GM23338 (cell line): Measurements from ENCODE around the gene NAPA. TPM values are rescaled to one million over a fixed set of nuclear protein-coding genes. Genes with fewer than 3 reads are reported as not detected.

ENCODE experiments used
- ATAC-seq: fragments of 200-7000 bp; cut with Tn5 transposase; 3 replicates; pipeline ENCODE4 v1.9.1; 2020
- DNase-seq: peaks from one replicate; pipeline ENCODE4 v3.0.0-alpha.2; 2015; ENCODE audit warnings: low spot score
- H2AFZ ChIP-seq: fragments of 200-600 bp; sonication (generic); 2 replicates; pipeline ENCODE4 v1.8.0; 2016; ENCODE audit warnings: antibody characterized with exemption, mild to moderate bottlenecking, moderate library complexity
- H3F3A ChIP-seq: fragments of 200-600 bp; sonication (generic); replicated peaks from 2 replicates; pipeline ENCODE4 v1.8.0; 2017; ENCODE audit warnings: antibody characterized with exemption, mixed run types, low read depth
- H3K27ac ChIP-seq: fragments of 200-600 bp; sonication (generic); 2 replicates; pipeline ENCODE4 v1.6.1; 2016; ENCODE audit warnings: low read depth
- H3K27me3 ChIP-seq: fragments of 200-600 bp; sonication (generic); 2 replicates; pipeline ENCODE4 v1.8.0; 2016; ENCODE audit warnings: mild to moderate bottlenecking, mixed run types, moderate library complexity; ENCODE audit not compliant: insufficient read depth
- H3K36me3 ChIP-seq: fragments of 200-600 bp; sonication (generic); 2 replicates; pipeline ENCODE4 v1.8.0; 2016; ENCODE audit warnings: mild to moderate bottlenecking; ENCODE audit not compliant: insufficient read depth
- H3K4me1 ChIP-seq: fragments of 200-600 bp; sonication (generic); 2 replicates; pipeline ENCODE4 v1.8.0; 2016; ENCODE audit warnings: mild to moderate bottlenecking, moderate library complexity; ENCODE audit not compliant: insufficient read depth
- H3K4me2 ChIP-seq: fragments of 200-600 bp; sonication (generic); 2 replicates; pipeline ENCODE4 v1.7.1; 2017; ENCODE audit warnings: mixed run types
- H3K4me3 ChIP-seq: fragments of 200-600 bp; sonication (generic); 2 replicates; pipeline ENCODE4 v1.6.1; 2016; ENCODE audit warnings: mixed run types
- H3K79me2 ChIP-seq: fragments of 200-600 bp; sonication (generic); replicated peaks from 2 replicates; pipeline ENCODE4 v1.8.0; 2017; ENCODE audit warnings: mild to moderate bottlenecking; ENCODE audit not compliant: insufficient read depth
- H3K9me2 ChIP-seq: fragments of 200-600 bp; sonication (generic); 2 replicates; pipeline ENCODE4 v1.8.0; 2017; ENCODE audit not compliant: insufficient read depth
- H4K20me1 ChIP-seq: fragments of 200-600 bp; sonication (generic); replicated peaks from 2 replicates; pipeline ENCODE4 v1.8.0; 2017; ENCODE audit warnings: mild to moderate bottlenecking; ENCODE audit not compliant: insufficient read depth
- H3K27ac Mint-ChIP-seq: 2 replicates; pipeline ENCODE4 v1.8.0; 2020; ENCODE audit warnings: inconsistent platforms, mild to moderate bottlenecking, moderate library complexity, mixed read lengths
- H3K27me3 Mint-ChIP-seq: 3 replicates; pipeline ENCODE4 v1.8.0; 2022; ENCODE audit warnings: low read depth, mild to moderate bottlenecking, moderate library complexity, mixed read lengths, inconsistent platforms; ENCODE audit not compliant: insufficient read depth, poor library complexity
- H3K36me3 Mint-ChIP-seq: 3 replicates; pipeline ENCODE4 v1.8.0; 2021; ENCODE audit warnings: low read depth, mild to moderate bottlenecking, inconsistent platforms, moderate library complexity, mixed read lengths
- H3K4me1 Mint-ChIP-seq: 3 replicates; pipeline ENCODE4 v1.8.0; 2020; ENCODE audit warnings: mild to moderate bottlenecking, inconsistent platforms, mixed read lengths
- H3K4me3 Mint-ChIP-seq: 3 replicates; pipeline ENCODE4 v1.8.0; 2021; ENCODE audit warnings: moderate library complexity, mild to moderate bottlenecking, inconsistent platforms, mixed read lengths
- H3K9me3 Mint-ChIP-seq: 3 replicates; pipeline ENCODE4 v1.8.0; 2020; ENCODE audit warnings: moderate library complexity, mild to moderate bottlenecking, inconsistent platforms, mixed read lengths
- CREB1 ChIP-seq: fragments of 250-450 bp; sonication (Bioruptor Pico); IDR thresholded peaks from 2 replicates; pipeline ENCODE4 v1.5.0; 2020; ENCODE audit warnings: low read depth, mild to moderate bottlenecking, moderate library complexity
- EZH2 ChIP-seq: fragments of 200-600 bp; sonication (generic); IDR thresholded peaks from one replicate; pipeline ENCODE4 v1.8.0; 2017; ENCODE audit warnings: antibody characterized with exemption, mild to moderate bottlenecking, low read depth; ENCODE audit not compliant: unreplicated experiment
- EZH2phosphoT487 ChIP-seq: fragments of 200-600 bp; sonication (generic); IDR thresholded peaks from one replicate; pipeline ENCODE4 v1.8.1; 2018; ENCODE audit warnings: antibody characterized with exemption; ENCODE audit not compliant: unreplicated experiment
- JUNB ChIP-seq: IDR thresholded peaks from one replicate; pipeline ENCODE4 v1.6.1; 2016; ENCODE audit warnings: antibody characterized with exemption; ENCODE audit not compliant: unreplicated experiment
- NANOG ChIP-seq: IDR thresholded peaks from 2 replicates; pipeline ENCODE4 v1.6.1; 2016; ENCODE audit warnings: antibody characterized with exemption, borderline replicate concordance
- POLR2AphosphoS5 ChIP-seq: IDR thresholded peaks from 2 replicates; pipeline ENCODE4 v1.6.1; 2016; ENCODE audit warnings: antibody characterized with exemption, low read depth
- STAT1 ChIP-seq: IDR thresholded peaks from one replicate; pipeline ENCODE4 v1.6.1; 2016; ENCODE audit warnings: antibody characterized with exemption; ENCODE audit not compliant: unreplicated experiment
- ZNF114 ChIP-seq: fragments of 250-450 bp; sonication (Bioruptor Pico); IDR thresholded peaks from 2 replicates; pipeline ENCODE4 v1.5.0; 2020; ENCODE audit warnings: mild to moderate bottlenecking, moderate library complexity
- ZNF331 ChIP-seq: fragments of 250-450 bp; sonication (Bioruptor Pico); IDR thresholded peaks from 2 replicates; pipeline ENCODE4 v1.5.0; 2020; ENCODE audit warnings: low read depth, mild to moderate bottlenecking, moderate library complexity
- ZNF462 ChIP-seq: fragments of 250-450 bp; sonication (Bioruptor Pico); IDR thresholded peaks from 2 replicates; pipeline ENCODE4 v1.5.0; 2020; ENCODE audit warnings: mild to moderate bottlenecking, moderate library complexity
- polyA plus RNA-seq: library from polyadenylated mRNA; unstranded; fragments of >200 nt; fragmentation: Nextera tagmentation; extraction: Ambion mirVana; gene quantifications from 2 replicates; pipeline ENCODE4 v1.2.1, GENCODE V29; 2016
- total RNA-seq: library from RNA; depleted of rRNA; stranded (reverse); fragments of >200 nt; shearing (Covaris generic); gene quantifications from 2 replicates; pipeline ENCODE4 v1.2.3, GENCODE V29; 2014
- TF ChIP-seq, protein P1 (sequence below), 2 experiments: fragments of 200-600 bp in 1 of 2; sonication (generic) in 1 of 2; conservative IDR thresholded peaks; 2 replicates each; pipeline versions ENCODE4 v1.5.1 to v1.6.1; 2016 to 2017; ENCODE audit warnings: antibody characterized with exemption in 2 of 2, low read depth in 2 of 2, mild to moderate bottlenecking in 2 of 2, moderate library complexity in 1 of 2
- TF ChIP-seq, protein P2 (sequence below): IDR thresholded peaks from 2 replicates; pipeline ENCODE4 v1.6.1; 2016; ENCODE audit warnings: antibody characterized with exemption
- TF ChIP-seq, protein P3 (sequence below): IDR thresholded peaks from one replicate; pipeline ENCODE4 v1.6.1; 2018; ENCODE audit warnings: antibody characterized with exemption; ENCODE audit not compliant: unreplicated experiment

The NAPA gene
- total and polyA plus RNA-seq, 2 experiments from 2014 or later, result 52.0 to 72.1 TPM

GRCh38 chr19:47479701-47480503 is 35.0 kb downstream of the NAPA start:
- TF ChIP-seq ZNF331 (CRISPR knock-in tag), result no peak
- TF ChIP-seq STAT1, result no peak
- TF ChIP-seq JUNB, result no peak
- TF ChIP-seq, protein P1, sequence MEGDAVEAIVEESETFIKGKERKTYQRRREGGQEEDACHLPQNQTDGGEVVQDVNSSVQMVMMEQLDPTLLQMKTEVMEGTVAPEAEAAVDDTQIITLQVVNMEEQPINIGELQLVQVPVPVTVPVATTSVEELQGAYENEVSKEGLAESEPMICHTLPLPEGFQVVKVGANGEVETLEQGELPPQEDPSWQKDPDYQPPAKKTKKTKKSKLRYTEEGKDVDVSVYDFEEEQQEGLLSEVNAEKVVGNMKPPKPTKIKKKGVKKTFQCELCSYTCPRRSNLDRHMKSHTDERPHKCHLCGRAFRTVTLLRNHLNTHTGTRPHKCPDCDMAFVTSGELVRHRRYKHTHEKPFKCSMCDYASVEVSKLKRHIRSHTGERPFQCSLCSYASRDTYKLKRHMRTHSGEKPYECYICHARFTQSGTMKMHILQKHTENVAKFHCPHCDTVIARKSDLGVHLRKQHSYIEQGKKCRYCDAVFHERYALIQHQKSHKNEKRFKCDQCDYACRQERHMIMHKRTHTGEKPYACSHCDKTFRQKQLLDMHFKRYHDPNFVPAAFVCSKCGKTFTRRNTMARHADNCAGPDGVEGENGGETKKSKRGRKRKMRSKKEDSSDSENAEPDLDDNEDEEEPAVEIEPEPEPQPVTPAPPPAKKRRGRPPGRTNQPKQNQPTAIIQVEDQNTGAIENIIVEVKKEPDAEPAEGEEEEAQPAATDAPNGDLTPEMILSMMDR (conservative IDR thresholded peaks at IDR 0.05; ENCODE audit: low read depth in 2 of 2), result no peak
- no peak for TF ChIP-seq POLR2AphosphoS5
- TF ChIP-seq EZH2phosphoT487, result no peak
- TF ChIP-seq ZNF462, result no peak
- TF ChIP-seq, protein P2, sequence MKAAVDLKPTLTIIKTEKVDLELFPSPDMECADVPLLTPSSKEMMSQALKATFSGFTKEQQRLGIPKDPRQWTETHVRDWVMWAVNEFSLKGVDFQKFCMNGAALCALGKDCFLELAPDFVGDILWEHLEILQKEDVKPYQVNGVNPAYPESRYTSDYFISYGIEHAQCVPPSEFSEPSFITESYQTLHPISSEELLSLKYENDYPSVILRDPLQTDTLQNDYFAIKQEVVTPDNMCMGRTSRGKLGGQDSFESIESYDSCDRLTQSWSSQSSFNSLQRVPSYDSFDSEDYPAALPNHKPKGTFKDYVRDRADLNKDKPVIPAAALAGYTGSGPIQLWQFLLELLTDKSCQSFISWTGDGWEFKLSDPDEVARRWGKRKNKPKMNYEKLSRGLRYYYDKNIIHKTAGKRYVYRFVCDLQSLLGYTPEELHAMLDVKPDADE, result no peak
- TF ChIP-seq, protein P3, sequence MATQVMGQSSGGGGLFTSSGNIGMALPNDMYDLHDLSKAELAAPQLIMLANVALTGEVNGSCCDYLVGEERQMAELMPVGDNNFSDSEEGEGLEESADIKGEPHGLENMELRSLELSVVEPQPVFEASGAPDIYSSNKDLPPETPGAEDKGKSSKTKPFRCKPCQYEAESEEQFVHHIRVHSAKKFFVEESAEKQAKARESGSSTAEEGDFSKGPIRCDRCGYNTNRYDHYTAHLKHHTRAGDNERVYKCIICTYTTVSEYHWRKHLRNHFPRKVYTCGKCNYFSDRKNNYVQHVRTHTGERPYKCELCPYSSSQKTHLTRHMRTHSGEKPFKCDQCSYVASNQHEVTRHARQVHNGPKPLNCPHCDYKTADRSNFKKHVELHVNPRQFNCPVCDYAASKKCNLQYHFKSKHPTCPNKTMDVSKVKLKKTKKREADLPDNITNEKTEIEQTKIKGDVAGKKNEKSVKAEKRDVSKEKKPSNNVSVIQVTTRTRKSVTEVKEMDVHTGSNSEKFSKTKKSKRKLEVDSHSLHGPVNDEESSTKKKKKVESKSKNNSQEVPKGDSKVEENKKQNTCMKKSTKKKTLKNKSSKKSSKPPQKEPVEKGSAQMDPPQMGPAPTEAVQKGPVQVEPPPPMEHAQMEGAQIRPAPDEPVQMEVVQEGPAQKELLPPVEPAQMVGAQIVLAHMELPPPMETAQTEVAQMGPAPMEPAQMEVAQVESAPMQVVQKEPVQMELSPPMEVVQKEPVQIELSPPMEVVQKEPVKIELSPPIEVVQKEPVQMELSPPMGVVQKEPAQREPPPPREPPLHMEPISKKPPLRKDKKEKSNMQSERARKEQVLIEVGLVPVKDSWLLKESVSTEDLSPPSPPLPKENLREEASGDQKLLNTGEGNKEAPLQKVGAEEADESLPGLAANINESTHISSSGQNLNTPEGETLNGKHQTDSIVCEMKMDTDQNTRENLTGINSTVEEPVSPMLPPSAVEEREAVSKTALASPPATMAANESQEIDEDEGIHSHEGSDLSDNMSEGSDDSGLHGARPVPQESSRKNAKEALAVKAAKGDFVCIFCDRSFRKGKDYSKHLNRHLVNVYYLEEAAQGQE, result no peak
- no peak for TF ChIP-seq ZNF114
- TF ChIP-seq EZH2, result no peak
- TF ChIP-seq NANOG, result no peak
- no peak for TF ChIP-seq CREB1
- Mint-ChIP-seq H3K9me3 (no peaks in the 10 kb centered on the region), H3K36me3 (peaks cover 4% of the 10 kb centered on the region), H3K27me3 (peaks cover 21% of the 10 kb centered on the region), H3K27ac (no peak overlapping the region), H3K4me1 (peaks cover 14% of the 10 kb centered on the region), H3K4me3 (peak overlapping the region; percentile 74)
- H3K4me1 ChIP-seq, result peaks cover 7% of the 10 kb centered on the region; the same call in 1 of the 2 replicates
- peaks cover 8% of the 10 kb centered on the region for H3K27me3 ChIP-seq
- peak overlapping the region; percentile 76 for H2AFZ ChIP-seq
- H3K79me2 ChIP-seq, result no peaks in the 10 kb centered on the region
- DNase-seq (peak; percentile 87), ATAC-seq (peak; percentile 56)
- H4K20me1 ChIP-seq, result no peaks in the 10 kb centered on the region
- peaks cover 15% of the 10 kb centered on the region; the same call in 1 of the 2 replicates for H3F3A ChIP-seq
- H3K36me3 ChIP-seq, result no peaks in the 10 kb centered on the region
- H3K4me2 ChIP-seq, result peak overlapping the region; percentile 84
- peak overlapping the region; percentile 64 for H3K4me3 ChIP-seq
- H3K27ac ChIP-seq, result no peak overlapping the region
- H3K9me2 ChIP-seq, result peaks cover 4% of the 10 kb centered on the region; the same call in 1 of the 2 replicates
